ENCODE measurements around the gene EOMES. TPM values are rescaled to one million over a fixed set of nuclear protein-coding genes. Genes with fewer than 3 reads are reported as not detected.

Gene EOMES
- total RNA-seq, 1 donor from 2014 or later, result not detected

- TF ChIP-seq CTCF (conservative IDR thresholded peaks at IDR 0.05), result no peak
- no peaks in the 10 kb centered on the region for H3K36me3 Mint-ChIP-seq
- no peak for DNase-seq (ENCODE audit: extremely low spot score, unreplicated experiment)
- H3K27me3 Mint-ChIP-seq, result peaks cover 95% of the 10 kb centered on the region
- peak overlapping the region; percentile 73 for H3K4me3 Mint-ChIP-seq
- no peaks in the 10 kb centered on the region for H3K9me3 Mint-ChIP-seq
- no peak overlapping the region for H3K27ac Mint-ChIP-seq
- H3K4me1 Mint-ChIP-seq (ENCODE audit: unreplicated experiment), result peaks cover 3% of the 10 kb centered on the region
Observed at GRCh38 chr3:27729748-27730611, 7.9 kb upstream of the EOMES start.

GRCh38 chr3:27729325-27729724, 7.2 kb upstream of the EOMES start:
- H3K27ac Mint-ChIP-seq, result no peak overlapping the region
- DNase-seq (ENCODE audit: extremely low spot score, unreplicated experiment), result no peak
- no peaks in the 10 kb centered on the region for H3K9me3 Mint-ChIP-seq
- peaks cover 98% of the 10 kb centered on the region for H3K27me3 Mint-ChIP-seq
- peak overlapping the region; percentile 30 for H3K4me3 Mint-ChIP-seq
- H3K36me3 Mint-ChIP-seq, result no peaks in the 10 kb centered on the region
- peaks cover 4% of the 10 kb centered on the region for H3K4me1 Mint-ChIP-seq (ENCODE audit: unreplicated experiment)
- no peak for TF ChIP-seq CTCF (conservative IDR thresholded peaks at IDR 0.05)

GRCh38 chr3:27728195-27729087, 6.3 kb upstream of the EOMES start:
- peak overlapping the region; percentile 65 for H3K4me3 Mint-ChIP-seq
- H3K4me1 Mint-ChIP-seq (ENCODE audit: unreplicated experiment), result peaks cover 12% of the 10 kb centered on the region
- peak; percentile 48 for TF ChIP-seq CTCF (conservative IDR thresholded peaks at IDR 0.05)
- no peak for DNase-seq (ENCODE audit: extremely low spot score, unreplicated experiment)
- H3K9me3 Mint-ChIP-seq, result no peaks in the 10 kb centered on the region
- H3K36me3 Mint-ChIP-seq, result no peaks in the 10 kb centered on the region
- peaks cover 98% of the 10 kb centered on the region for H3K27me3 Mint-ChIP-seq
- H3K27ac Mint-ChIP-seq, result no peak overlapping the region

GRCh38 chr3:27726240-27726639, 4.1 kb upstream of the EOMES start:
- no peak for DNase-seq (ENCODE audit: extremely low spot score, unreplicated experiment)
- no peak for TF ChIP-seq CTCF (conservative IDR thresholded peaks at IDR 0.05)
- Mint-ChIP-seq H3K4me3 (no peak overlapping the region), H3K27ac (no peak overlapping the region), H3K36me3 (no peaks in the 10 kb centered on the region), H3K9me3 (no peaks in the 10 kb centered on the region), H3K27me3 (peaks cover 94% of the 10 kb centered on the region), H3K4me1 (ENCODE audit: unreplicated experiment) (peaks cover 17% of the 10 kb centered on the region)

- no peaks in the 10 kb centered on the region for H3K9me3 Mint-ChIP-seq
- peaks cover 21% of the 10 kb centered on the region for H3K4me1 Mint-ChIP-seq (ENCODE audit: unreplicated experiment)
- TF ChIP-seq CTCF (conservative IDR thresholded peaks at IDR 0.05), result no peak
- no peak overlapping the region for H3K4me3 Mint-ChIP-seq
- DNase-seq (ENCODE audit: extremely low spot score, unreplicated experiment), result no peak
- no peak overlapping the region for H3K27ac Mint-ChIP-seq
- H3K27me3 Mint-ChIP-seq, result peaks cover 94% of the 10 kb centered on the region
- H3K36me3 Mint-ChIP-seq, result no peaks in the 10 kb centered on the region
Observed at GRCh38 chr3:27724459-27725197, 2.5 kb upstream of the EOMES start.

All from type B pancreatic cell (in vitro differentiated cells).